ENCODE measurements around the gene SLC10A4. TPM values are rescaled to one million over a fixed set of nuclear protein-coding genes. Genes with fewer than 3 reads are reported as not detected.

SLC10A4 gene
- total RNA-seq, 1 experiment from 2014 or later, result not detected

DNA sequence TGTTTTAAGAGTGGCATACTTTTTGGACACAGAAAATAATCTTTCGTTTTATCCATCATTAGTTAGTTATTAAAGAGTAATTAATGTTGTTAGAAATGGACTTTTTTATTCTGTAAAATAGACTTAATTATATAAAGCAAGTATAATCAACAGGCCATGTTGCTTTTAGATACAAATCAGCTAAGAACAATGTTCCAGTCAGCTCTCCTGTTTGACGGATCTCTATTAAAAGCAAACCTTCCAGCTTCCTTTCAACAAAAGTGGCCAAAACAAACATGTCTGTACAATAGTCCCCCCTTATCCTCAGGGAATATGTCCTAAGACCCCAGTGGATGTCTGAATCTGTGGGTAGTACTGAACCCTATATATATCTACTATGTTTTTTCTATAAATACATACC, 4.9 kb upstream of the SLC10A4 start:
- H3K9me3 ChIP-seq, result no peaks in the 10 kb centered on the region
- no peak overlapping the region for H3K4me3 ChIP-seq
- no peaks in the 10 kb centered on the region for H3K36me3 ChIP-seq
- no peak for DNase-seq
- no peaks in the 10 kb centered on the region for H3K27me3 ChIP-seq

- no peak for DNase-seq
Measured at GRCh38 chr4:48481581-48481980, 1.6 kb upstream of the SLC10A4 start.

DNA sequence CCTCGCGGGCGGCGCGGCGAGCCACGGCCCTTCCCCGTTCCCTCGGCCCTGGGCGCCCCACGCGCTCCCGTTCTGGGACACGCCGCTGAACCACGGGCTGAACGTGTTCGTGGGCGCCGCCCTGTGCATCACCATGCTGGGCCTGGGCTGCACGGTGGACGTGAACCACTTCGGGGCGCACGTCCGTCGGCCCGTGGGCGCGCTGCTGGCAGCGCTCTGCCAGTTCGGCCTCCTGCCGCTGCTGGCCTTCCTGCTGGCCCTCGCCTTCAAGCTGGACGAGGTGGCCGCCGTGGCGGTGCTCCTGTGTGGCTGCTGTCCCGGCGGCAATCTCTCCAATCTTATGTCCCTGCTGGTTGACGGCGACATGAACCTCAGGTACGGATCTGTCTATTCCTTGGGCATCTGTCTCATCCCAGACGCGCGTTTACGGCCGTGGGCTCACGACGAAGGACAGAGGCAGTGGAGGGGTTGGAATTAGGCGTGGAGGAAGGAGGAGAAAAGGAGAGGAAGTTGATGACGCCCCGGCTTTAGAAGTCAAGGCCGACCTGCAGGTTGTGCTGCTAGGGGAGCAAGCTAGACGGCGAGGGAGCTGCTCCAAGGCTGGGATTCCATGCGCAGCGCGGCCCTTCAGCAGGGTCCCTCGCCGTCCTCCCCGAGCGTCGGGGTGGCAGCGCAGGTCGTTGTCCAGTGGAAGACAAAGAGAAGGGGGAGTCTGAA, 792 bp downstream of the SLC10A4 start:
- Histone ChIP-seq H3K4me3 (no peak overlapping the region; the same call in 1 of the 2 replicates), H3K36me3 (no peaks in the 10 kb centered on the region), H3K9me3 (no peaks in the 10 kb centered on the region), H3K27me3 (no peaks in the 10 kb centered on the region)
- DNase-seq, result no peak

More at GRCh38 chr4:48481581-48481980, 1.6 kb upstream of the SLC10A4 start:
- Histone ChIP-seq H3K27me3 (no peaks in the 10 kb centered on the region), H3K36me3 (no peaks in the 10 kb centered on the region), H3K4me3 (no peak overlapping the region), H3K9me3 (no peaks in the 10 kb centered on the region)

- no peak for DNase-seq
- no peaks in the 10 kb centered on the region for H3K36me3 ChIP-seq
- H3K9me3 ChIP-seq, result no peaks in the 10 kb centered on the region
- H3K4me3 ChIP-seq, result no peak overlapping the region
- H3K27me3 ChIP-seq, result no peaks in the 10 kb centered on the region
Measured at GRCh38 chr4:48484494-48485168, 1.5 kb downstream of the SLC10A4 start.

- no peak for DNase-seq
- H3K36me3 ChIP-seq, result no peaks in the 10 kb centered on the region
- no peaks in the 10 kb centered on the region for H3K27me3 ChIP-seq
- no peaks in the 10 kb centered on the region for H3K9me3 ChIP-seq
- H3K4me3 ChIP-seq, result peak overlapping the region; percentile 31
Measured at GRCh38 chr4:48489683-48490011, 6.5 kb downstream of the SLC10A4 start.

DNA sequence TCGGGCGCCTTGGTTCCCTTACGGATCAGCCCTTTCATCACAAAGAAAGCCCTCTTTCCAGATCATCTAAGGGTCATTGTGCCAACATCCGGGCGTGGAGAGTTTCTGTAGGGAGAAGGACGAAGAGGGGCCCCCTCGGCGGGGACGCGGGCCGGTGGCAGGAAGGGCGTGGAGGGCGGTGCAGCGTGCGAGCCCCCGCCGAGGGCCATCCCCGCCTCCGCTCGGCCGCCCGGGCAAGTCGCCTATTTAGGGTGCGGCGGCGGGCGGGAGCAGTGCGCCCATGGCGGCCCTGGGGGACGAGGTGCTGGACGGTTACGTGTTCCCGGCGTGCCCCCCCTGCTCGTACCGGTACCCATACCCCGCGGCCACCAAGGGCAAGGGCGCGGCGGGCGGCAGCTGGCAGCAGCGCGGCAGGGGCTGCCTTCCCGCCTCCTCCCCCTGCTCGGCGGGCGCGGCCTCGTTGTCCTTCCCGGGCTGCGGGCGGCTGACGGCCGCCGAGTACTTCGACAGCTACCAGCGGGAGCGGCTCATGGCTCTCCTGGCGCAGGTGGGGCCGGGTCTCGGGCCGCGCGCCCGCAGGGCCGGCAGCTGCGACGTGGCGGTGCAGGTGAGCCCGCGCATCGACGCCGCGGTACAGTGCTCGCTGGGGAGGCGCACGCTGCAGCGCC, 7.0 kb downstream of the SLC10A4 start, which contains the start of gene ZAR1:
ZAR1 (plus strand) TSS at position 241 of the 668 bp plus-strand sequence; CDS start at position 281, 40 bp downstream.
- DNase-seq, result peak; percentile 18
- H3K36me3 ChIP-seq, result no peaks in the 10 kb centered on the region
- H3K27me3 ChIP-seq, result no peaks in the 10 kb centered on the region
- H3K4me3 ChIP-seq, result peak within 1 kb of the TSS; percentile 31
- H3K9me3 ChIP-seq, result no peaks in the 10 kb centered on the region

- Histone ChIP-seq H3K36me3 (no peaks in the 10 kb centered on the region), H3K9me3 (no peaks in the 10 kb centered on the region), H3K27me3 (no peaks in the 10 kb centered on the region), H3K4me3 (no peak overlapping the region)
- DNase-seq, result no peak
Measured at GRCh38 chr4:48490680-48491513, 7.8 kb downstream of the SLC10A4 start.

GRCh38 chr4:48491514-48492176, 8.5 kb downstream of the SLC10A4 start:
- no peak for DNase-seq
- Histone ChIP-seq H3K4me3 (no peak overlapping the region), H3K27me3 (no peaks in the 10 kb centered on the region), H3K36me3 (no peaks in the 10 kb centered on the region), H3K9me3 (no peaks in the 10 kb centered on the region)

DNA sequence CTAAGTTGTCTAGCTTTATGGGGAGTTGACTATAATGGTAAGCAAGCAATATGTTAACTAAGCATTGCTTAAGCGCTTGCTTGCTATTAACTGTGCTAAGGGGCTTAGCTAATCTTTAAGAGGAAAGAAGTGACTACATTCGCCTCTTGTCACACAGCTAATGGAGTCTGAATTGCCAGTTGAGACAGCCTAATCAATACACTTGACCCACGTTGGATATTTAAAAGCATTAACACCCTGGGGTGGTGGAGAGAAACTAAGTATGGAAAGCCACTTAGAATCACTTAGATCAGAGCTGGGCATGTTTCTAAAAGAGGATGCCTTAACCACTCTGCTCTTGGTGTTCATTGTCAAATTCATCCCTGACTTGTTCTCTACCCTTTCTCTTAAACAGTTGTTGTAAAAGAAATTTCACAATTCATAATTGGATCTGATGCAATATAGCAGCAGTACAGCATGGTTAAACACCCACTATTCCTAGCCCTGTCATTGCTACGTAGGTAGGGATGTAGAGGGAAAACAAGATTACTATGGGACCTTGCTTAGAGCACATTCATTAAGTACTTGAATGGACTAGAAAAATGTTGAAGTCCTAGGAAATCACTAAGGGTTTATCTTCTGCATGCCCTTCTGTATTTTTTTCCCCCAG, 10.4 kb downstream of the SLC10A4 start:
- Histone ChIP-seq H3K9me3 (no peaks in the 10 kb centered on the region), H3K4me3 (no peak overlapping the region), H3K27me3 (no peaks in the 10 kb centered on the region), H3K36me3 (no peaks in the 10 kb centered on the region)
- DNase-seq, result no peak

GRCh38 chr4:48495941-48496340, 12.8 kb downstream of the SLC10A4 start:
- Histone ChIP-seq H3K36me3 (no peaks in the 10 kb centered on the region), H3K4me3 (no peak overlapping the region), H3K27me3 (no peaks in the 10 kb centered on the region), H3K9me3 (no peaks in the 10 kb centered on the region)
- DNase-seq, result no peak

DNA sequence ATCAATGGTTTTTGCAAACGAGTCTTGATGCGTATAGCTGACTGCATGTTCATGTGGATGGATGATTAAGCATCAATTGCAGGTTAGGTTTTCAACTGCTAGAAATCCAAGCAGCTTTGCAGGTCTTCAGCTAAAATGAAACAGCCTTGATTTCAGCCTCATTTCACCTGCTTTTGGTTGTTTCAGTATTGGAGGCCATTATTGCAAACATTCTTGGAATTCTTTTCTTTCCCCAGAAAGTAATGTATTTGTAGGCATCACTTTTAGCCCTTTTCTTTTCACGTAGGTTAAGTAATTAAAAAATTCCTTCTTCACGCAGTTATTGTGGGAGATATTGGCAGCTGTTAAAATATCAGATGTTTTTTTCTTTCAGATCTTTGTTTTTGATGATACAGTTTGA, 15.8 kb downstream of the SLC10A4 start:
- no peaks in the 10 kb centered on the region for H3K9me3 ChIP-seq
- DNase-seq, result no peak
- no peaks in the 10 kb centered on the region for H3K27me3 ChIP-seq
- no peak overlapping the region for H3K4me3 ChIP-seq
- H3K36me3 ChIP-seq, result no peaks in the 10 kb centered on the region

- Histone ChIP-seq H3K27me3 (no peaks in the 10 kb centered on the region), H3K4me3 (no peak overlapping the region), H3K9me3 (no peaks in the 10 kb centered on the region), H3K36me3 (no peaks in the 10 kb centered on the region)
- no peak for DNase-seq
Measured at GRCh38 chr4:48499551-48500066, 16.5 kb downstream of the SLC10A4 start.

DNA sequence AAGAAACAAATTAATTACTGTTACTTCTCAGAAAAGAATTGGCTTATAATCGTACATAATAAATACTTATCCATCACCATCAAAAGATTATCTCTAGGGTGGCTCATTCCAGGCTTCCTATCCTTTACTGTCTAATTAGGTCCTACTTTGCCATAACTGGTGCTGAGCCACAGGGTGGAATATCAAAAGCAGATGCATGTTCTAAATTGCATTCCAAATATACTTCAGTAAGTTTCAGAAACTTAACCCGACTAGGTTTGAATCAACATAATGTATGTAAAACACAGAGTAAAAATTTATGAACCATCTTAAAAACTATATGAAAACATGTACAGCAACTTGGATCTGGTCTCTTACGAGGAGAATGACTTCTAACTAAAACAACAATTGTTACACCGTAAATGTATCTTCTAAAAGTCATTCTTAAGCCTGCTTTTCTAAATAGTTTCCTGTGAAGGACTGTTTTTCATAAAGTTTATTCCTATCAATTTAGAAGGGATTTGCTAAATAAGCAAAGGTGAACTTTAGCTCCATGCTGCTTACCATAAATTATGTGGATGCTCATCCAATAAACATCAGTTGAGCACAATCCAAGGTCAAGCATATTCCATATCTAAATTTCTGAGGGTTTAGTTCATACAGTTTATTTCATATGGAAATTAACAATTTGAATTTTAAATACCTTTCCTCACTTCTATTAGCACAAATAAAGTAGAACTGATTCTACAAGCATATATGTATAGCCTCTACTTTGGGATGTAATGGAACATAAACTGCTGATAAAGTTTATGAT, 20.3 kb downstream of the SLC10A4 start:
- H3K27me3 ChIP-seq, result no peaks in the 10 kb centered on the region

GRCh38 chr4:48504026-48504330, 20.8 kb downstream of the SLC10A4 start:
- no peak for DNase-seq
- Histone ChIP-seq H3K9me3 (no peaks in the 10 kb centered on the region), H3K27me3 (no peaks in the 10 kb centered on the region), H3K36me3 (peaks cover 3% of the 10 kb centered on the region), H3K4me3 (no peak overlapping the region)

More for the DNA sequence above, 20.3 kb downstream of the SLC10A4 start:
- Histone ChIP-seq H3K9me3 (no peaks in the 10 kb centered on the region), H3K36me3 (peaks cover 3% of the 10 kb centered on the region), H3K4me3 (no peak overlapping the region)
- no peak for DNase-seq

DNA sequence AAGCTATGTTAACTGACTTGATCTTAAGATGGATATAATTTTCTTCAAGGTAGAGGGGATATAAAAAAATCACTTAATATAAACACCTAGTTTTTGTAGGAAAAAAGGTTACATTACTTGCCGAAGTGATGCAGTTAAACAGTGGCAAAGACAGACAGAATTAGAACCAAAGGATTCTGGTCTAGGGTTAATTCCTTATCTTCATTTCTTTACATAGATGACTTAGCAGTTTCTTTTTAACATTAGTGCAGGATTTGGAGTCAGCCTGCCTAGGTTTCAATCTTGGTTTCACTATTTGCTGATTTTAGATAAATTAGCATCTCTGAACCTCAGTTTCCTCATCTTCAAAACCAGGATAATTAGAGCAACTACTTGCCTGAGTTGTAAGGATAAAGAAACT, 21.2 kb downstream of the SLC10A4 start:
- Histone ChIP-seq H3K36me3 (peaks cover 3% of the 10 kb centered on the region), H3K4me3 (no peak overlapping the region), H3K9me3 (no peaks in the 10 kb centered on the region), H3K27me3 (no peaks in the 10 kb centered on the region)
- DNase-seq, result no peak
